HUES64 (cell line): ENCODE results near the gene RARB.

Source experiments
- H3K27ac ChIP-seq: 2 replicates; pipeline ENCODE4 v1.7.0; 2013; ENCODE audit warnings: low read depth, low read length, inconsistent platforms
- H3K27me3 ChIP-seq: 2 replicates; pipeline ENCODE4 v1.6.1; 2013; ENCODE audit warnings: mild to moderate bottlenecking, low read length; ENCODE audit not compliant: insufficient read depth
- H3K36me3 ChIP-seq: 2 replicates; pipeline ENCODE4 v1.6.1; 2013; ENCODE audit warnings: mild to moderate bottlenecking, low read length; ENCODE audit not compliant: insufficient read depth
- H3K4me1 ChIP-seq: 2 replicates; pipeline ENCODE4 v1.6.1; 2013; ENCODE audit warnings: mild to moderate bottlenecking, low read length, moderate library complexity; ENCODE audit not compliant: insufficient read depth
- H3K4me3 ChIP-seq: 2 replicates; pipeline ENCODE4 v1.5.1; 2013; ENCODE audit warnings: mild to moderate bottlenecking, low read length, moderate library complexity
- H3K9ac ChIP-seq: 2 replicates; pipeline ENCODE4 v1.6.1; 2013; ENCODE audit warnings: mild to moderate bottlenecking, low read depth, low read length
- H3K9me3 ChIP-seq: 2 replicates; pipeline ENCODE4 v1.6.1; 2013; ENCODE audit warnings: low read depth, low read length; ENCODE audit not compliant: insufficient read depth
- WGBS: fragments of 150-250, 120-280 bp; methylation state at CpG from one replicate; pipeline ENCODE4 v1.1.7; 2013; ENCODE audit warnings: missing lambda C conversion rate; 5-methylcytosine and 5-hydroxymethylcytosine counted together

The RARB gene

GRCh38 chr3:25581335-25581734 lies 153.3 kb downstream of the RARB start:
- H3K4me3 ChIP-seq, result no peak overlapping the region
- H3K27me3 ChIP-seq, result no peaks in the 10 kb centered on the region
- no peaks in the 10 kb centered on the region for H3K36me3 ChIP-seq
- no peak overlapping the region for H3K9ac ChIP-seq
- no peak overlapping the region for H3K27ac ChIP-seq
- WGBS, result 98% methylated on average over 7 of the region's 7 CpGs
- H3K4me1 ChIP-seq, result no peaks in the 10 kb centered on the region
- no peaks in the 10 kb centered on the region for H3K9me3 ChIP-seq

DNA sequence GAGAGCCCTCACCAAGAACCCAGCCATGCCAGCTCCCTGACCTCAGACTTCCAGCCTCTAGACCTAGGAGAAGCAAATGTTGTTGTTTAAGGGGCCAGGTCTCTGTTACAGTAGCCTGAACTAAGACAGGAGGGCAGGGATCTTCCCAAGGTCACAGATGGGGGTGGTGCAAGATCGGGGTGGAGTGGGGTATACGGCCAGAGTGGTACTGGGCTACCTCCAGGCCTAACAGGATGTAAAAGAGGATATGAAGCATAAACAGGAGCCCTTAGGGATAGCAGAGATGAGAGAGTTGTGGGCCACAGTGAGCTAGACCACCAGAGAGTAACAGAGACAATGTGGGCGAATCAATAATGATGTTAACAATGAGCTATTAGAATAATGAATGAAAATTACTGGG lies 153.8 kb downstream of the RARB start:
- H3K4me3 ChIP-seq, result no peak overlapping the region
- H3K9me3 ChIP-seq, result no peaks in the 10 kb centered on the region
- 92% methylated on average over 3 of the region's 3 CpGs for WGBS
- H3K9ac ChIP-seq, result no peak overlapping the region
- H3K4me1 ChIP-seq, result no peaks in the 10 kb centered on the region
- no peaks in the 10 kb centered on the region for H3K27me3 ChIP-seq
- H3K27ac ChIP-seq, result no peak overlapping the region
- H3K36me3 ChIP-seq, result no peaks in the 10 kb centered on the region

- H3K36me3 ChIP-seq, result no peaks in the 10 kb centered on the region
- H3K4me1 ChIP-seq, result no peaks in the 10 kb centered on the region
- no peaks in the 10 kb centered on the region for H3K27me3 ChIP-seq
- no peaks in the 10 kb centered on the region for H3K9me3 ChIP-seq
- 81% methylated on average over 2 of the region's 2 CpGs for WGBS
- H3K27ac ChIP-seq, result no peak overlapping the region
- H3K4me3 ChIP-seq, result no peak overlapping the region
- no peak overlapping the region for H3K9ac ChIP-seq
Observed at GRCh38 chr3:25582242-25582641, 154.2 kb downstream of the RARB start.

DNA sequence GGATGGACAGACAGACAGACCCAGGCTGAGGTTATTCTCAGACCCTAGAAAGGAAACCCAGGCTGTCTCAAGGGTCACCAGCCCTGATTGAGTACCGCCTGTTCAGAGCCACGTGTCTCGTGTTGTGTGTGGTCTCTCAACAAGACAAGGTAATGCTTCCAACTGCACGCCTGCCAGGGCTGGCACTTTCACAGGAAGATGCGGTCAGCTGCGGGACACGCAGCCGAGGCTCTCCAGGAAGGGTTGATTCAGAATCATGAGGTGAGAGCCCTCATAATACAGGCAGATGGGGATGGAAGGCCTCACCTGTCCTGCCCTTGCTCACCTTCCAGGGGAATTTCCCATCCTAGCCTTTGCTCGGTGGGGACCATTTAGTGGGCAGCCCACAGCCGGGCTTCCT lies 155.3 kb downstream of the RARB start:
- Histone ChIP-seq H3K27ac (no peak overlapping the region), H3K4me3 (no peak overlapping the region), H3K27me3 (no peaks in the 10 kb centered on the region), H3K4me1 (no peaks in the 10 kb centered on the region), H3K9me3 (no peaks in the 10 kb centered on the region), H3K36me3 (no peaks in the 10 kb centered on the region), H3K9ac (no peak overlapping the region)
- 95% methylated on average over 10 of the region's 10 CpGs for WGBS

GRCh38 chr3:25584011-25584789 lies 156.1 kb downstream of the RARB start:
- H3K27me3 ChIP-seq, result no peaks in the 10 kb centered on the region
- H3K27ac ChIP-seq, result no peak overlapping the region
- H3K9me3 ChIP-seq, result no peaks in the 10 kb centered on the region
- H3K4me3 ChIP-seq, result no peak overlapping the region
- 93% methylated on average over 17 of the region's 17 CpGs for WGBS
- H3K9ac ChIP-seq, result no peak overlapping the region
- H3K36me3 ChIP-seq, result no peaks in the 10 kb centered on the region
- H3K4me1 ChIP-seq, result no peaks in the 10 kb centered on the region

- Histone ChIP-seq H3K9me3 (no peaks in the 10 kb centered on the region), H3K4me1 (no peaks in the 10 kb centered on the region), H3K36me3 (no peaks in the 10 kb centered on the region), H3K27ac (no peak overlapping the region), H3K4me3 (no peak overlapping the region), H3K9ac (no peak overlapping the region), H3K27me3 (no peaks in the 10 kb centered on the region)
- WGBS, result 94% methylated on average over 14 of the region's 14 CpGs
Observed at GRCh38 chr3:25585361-25586166, 157.5 kb downstream of the RARB start.

GRCh38 chr3:25586167-25586505 lies 158.1 kb downstream of the RARB start:
- H3K4me3 ChIP-seq, result no peak overlapping the region
- no peaks in the 10 kb centered on the region for H3K27me3 ChIP-seq
- no peaks in the 10 kb centered on the region for H3K36me3 ChIP-seq
- H3K4me1 ChIP-seq, result no peaks in the 10 kb centered on the region
- no peak overlapping the region for H3K9ac ChIP-seq
- WGBS, result 94% methylated on average over 6 of the region's 6 CpGs
- H3K27ac ChIP-seq, result no peak overlapping the region
- H3K9me3 ChIP-seq, result no peaks in the 10 kb centered on the region

GRCh38 chr3:25586553-25586952 lies 158.5 kb downstream of the RARB start:
- 95% methylated on average over 11 of the region's 11 CpGs for WGBS
- Histone ChIP-seq H3K36me3 (no peaks in the 10 kb centered on the region), H3K27me3 (no peaks in the 10 kb centered on the region), H3K9ac (no peak overlapping the region), H3K4me3 (no peak overlapping the region), H3K27ac (no peak overlapping the region), H3K4me1 (no peaks in the 10 kb centered on the region), H3K9me3 (no peaks in the 10 kb centered on the region)

DNA sequence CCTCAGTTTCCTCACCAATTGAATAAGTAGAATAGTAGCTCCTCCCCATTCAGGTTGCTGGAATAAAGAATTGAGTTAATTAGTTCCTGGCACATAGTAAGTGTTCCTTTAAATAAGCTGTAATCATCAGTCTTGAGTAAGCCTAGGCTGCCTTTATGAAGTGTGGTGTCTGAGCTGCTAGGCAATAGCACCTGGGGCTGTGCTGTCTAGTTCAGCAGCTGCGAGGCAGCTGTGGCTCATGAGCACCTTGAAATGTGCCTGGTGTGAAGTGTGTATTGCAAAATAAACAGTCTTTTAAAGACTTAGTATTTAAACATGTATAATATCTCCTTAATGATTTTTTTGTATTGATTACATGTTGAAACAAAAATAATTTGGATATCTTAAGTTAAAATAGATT lies 159.0 kb downstream of the RARB start:
- H3K27me3 ChIP-seq, result no peaks in the 10 kb centered on the region
- no peak overlapping the region for H3K27ac ChIP-seq
- no peaks in the 10 kb centered on the region for H3K4me1 ChIP-seq
- no peak overlapping the region for H3K9ac ChIP-seq
- no peaks in the 10 kb centered on the region for H3K9me3 ChIP-seq
- no peaks in the 10 kb centered on the region for H3K36me3 ChIP-seq
- H3K4me3 ChIP-seq, result no peak overlapping the region
- WGBS, result 100% methylated on average over 1 of the region's 1 CpG

- 88% methylated on average over 5 of the region's 5 CpGs for whole genome bisulfite sequencing
Observed at GRCh38 chr3:25587526-25587925, 159.5 kb downstream of the RARB start.

DNA sequence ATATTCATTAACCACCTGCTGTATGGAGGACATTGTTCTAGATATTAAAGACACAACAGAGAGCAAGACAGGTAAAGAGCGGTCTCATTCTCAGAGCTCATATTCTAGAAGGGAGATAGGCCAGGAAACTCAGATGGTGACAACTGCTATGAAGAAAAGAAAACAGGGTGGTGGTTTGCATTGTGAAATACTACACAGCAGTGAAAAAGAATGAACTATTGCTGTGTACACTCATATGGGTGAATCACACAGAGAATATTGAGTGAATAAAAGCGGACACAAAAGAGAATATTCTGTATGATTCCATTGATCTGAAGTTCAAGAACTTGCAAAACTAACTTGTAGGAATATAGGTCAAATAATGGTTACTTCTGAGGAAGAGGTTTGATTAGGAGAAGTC lies 159.9 kb downstream of the RARB start:
- 0 out of 2 replicates have a peak, but pooled peaks cover 3% of the 10 kb centered on the region for H3K4me1 ChIP-seq
- no peak overlapping the region for H3K27ac ChIP-seq
- no peaks in the 10 kb centered on the region for H3K9me3 ChIP-seq
- 95% methylated on average over 2 of the region's 2 CpGs for WGBS
- H3K27me3 ChIP-seq, result no peaks in the 10 kb centered on the region
- no peak overlapping the region for H3K9ac ChIP-seq
- H3K4me3 ChIP-seq, result no peak overlapping the region
- no peaks in the 10 kb centered on the region for H3K36me3 ChIP-seq

More at GRCh38 chr3:25587526-25587925, 159.5 kb downstream of the RARB start:
- no peak overlapping the region for H3K4me3 ChIP-seq
- H3K4me1 ChIP-seq, result no peaks in the 10 kb centered on the region
- no peaks in the 10 kb centered on the region for H3K36me3 ChIP-seq
- no peaks in the 10 kb centered on the region for H3K9me3 ChIP-seq
- no peak overlapping the region for H3K9ac ChIP-seq
- no peak overlapping the region for H3K27ac ChIP-seq
- no peaks in the 10 kb centered on the region for H3K27me3 ChIP-seq
